ENCODE measurements around the gene DUSP2.

DNA sequence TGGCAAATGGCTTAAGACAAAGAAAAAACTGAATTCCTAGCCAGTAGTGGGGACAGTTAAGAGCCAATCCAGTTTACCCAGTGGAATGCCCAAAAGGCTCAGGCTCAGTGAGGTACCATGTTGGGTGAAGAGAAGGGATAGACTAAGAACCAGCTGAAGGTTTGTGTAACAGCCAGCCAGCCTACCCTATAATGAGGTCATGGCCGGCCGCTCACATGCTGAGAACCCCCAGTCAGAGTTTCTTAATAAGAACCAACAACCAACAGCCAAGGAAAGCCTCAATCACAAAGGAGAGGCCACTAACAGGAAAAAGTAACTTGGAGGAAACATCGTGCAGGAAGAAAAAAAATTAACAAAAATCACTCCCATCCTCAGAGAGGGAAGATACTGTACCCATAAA lies 25.4 kb upstream of the DUSP2 start:
- TF ChIP-seq, protein P1, sequence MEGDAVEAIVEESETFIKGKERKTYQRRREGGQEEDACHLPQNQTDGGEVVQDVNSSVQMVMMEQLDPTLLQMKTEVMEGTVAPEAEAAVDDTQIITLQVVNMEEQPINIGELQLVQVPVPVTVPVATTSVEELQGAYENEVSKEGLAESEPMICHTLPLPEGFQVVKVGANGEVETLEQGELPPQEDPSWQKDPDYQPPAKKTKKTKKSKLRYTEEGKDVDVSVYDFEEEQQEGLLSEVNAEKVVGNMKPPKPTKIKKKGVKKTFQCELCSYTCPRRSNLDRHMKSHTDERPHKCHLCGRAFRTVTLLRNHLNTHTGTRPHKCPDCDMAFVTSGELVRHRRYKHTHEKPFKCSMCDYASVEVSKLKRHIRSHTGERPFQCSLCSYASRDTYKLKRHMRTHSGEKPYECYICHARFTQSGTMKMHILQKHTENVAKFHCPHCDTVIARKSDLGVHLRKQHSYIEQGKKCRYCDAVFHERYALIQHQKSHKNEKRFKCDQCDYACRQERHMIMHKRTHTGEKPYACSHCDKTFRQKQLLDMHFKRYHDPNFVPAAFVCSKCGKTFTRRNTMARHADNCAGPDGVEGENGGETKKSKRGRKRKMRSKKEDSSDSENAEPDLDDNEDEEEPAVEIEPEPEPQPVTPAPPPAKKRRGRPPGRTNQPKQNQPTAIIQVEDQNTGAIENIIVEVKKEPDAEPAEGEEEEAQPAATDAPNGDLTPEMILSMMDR (IDR thresholded peaks at IDR 0.05) = no peak
- no peak for TF ChIP-seq POLR2A (IDR thresholded peaks at IDR 0.05)

All from heart left ventricle (tissue), 13 donors.